ENCODE results near the gene UAP1. TPM values are rescaled to one million over a fixed set of nuclear protein-coding genes. Genes with fewer than 3 reads are reported as not detected.

UAP1 gene
- total RNA-seq, 4 donors from 2014 or later, result 51.5 to 246 (median 61.8) TPM

- WGBS, result 80% methylated on average over 3 of the region's 3 CpGs
- H3K9me3 ChIP-seq, result no peaks in the 10 kb centered on the region
- no peak for DNase-seq (ENCODE audit: extremely low spot score)
- TF ChIP-seq EP300 (IDR thresholded peaks at IDR 0.05) (no peak), CTCF (IDR thresholded peaks at IDR 0.05) (no peak), POLR2A (IDR thresholded peaks at IDR 0.05; ENCODE audit: low read depth) (no peak), POLR2AphosphoS5 (IDR thresholded peaks at IDR 0.05) (no peak)
- H3K4me1 ChIP-seq, result peaks cover 8 to 73% (median 64%) of the 10 kb centered on the region in 4 donors
- intact Hi-C loops (cut with DNase I), result no loop called here
- H3K4me3 ChIP-seq, result no peak overlapping the region
- H3K27ac ChIP-seq (replicated peaks in 1 of 4), result no peak overlapping the region
- no peaks in the 10 kb centered on the region for H3K36me3 ChIP-seq
- no peaks in the 10 kb centered on the region for H3K27me3 ChIP-seq
These were observed 88.1 kb downstream of the UAP1 start for GRCh38 chr1:162649583-162649982.

Small RNA genes within 50 kb of the gene (small RNA-seq; reads per million reads assigned to genes)
- gene UQCRBP2, result 0 reads per million in 3 donors

Other genes starting within 250 kb of the UAP1 start
- gene SPATA46, start 184.9 kb upstream of the UAP1 start, total RNA-seq, result not detected
- 10 to 100 TPM in 2 of 4 donors, 1 to 10 TPM in 2; 3.3 to 18.9 (median 11.6) TPM for gene C1orf226, start 180.0 kb upstream of the UAP1 start, total RNA-seq
- 1 to 10 TPM in 1 of 4 donors, not detected in 3; 1.2 TPM for gene SH2D1B, start 149.6 kb upstream of the UAP1 start, total RNA-seq
- 10 to 100 TPM; 25.3 to 34.4 (median 30.6) TPM for gene UHMK1, start 63.9 kb upstream of the UAP1 start, total RNA-seq
- 100 to 1,000 TPM; 143 to 194 (median 175) TPM for gene DDR2, start 70.7 kb downstream of the UAP1 start, total RNA-seq
- 1 to 10 TPM; 5.4 to 9.3 (median 6.2) TPM for gene HSD17B7, start 229.0 kb downstream of the UAP1 start, total RNA-seq

All from esophagus muscularis mucosa (tissue), 4 donors.